GM21390 (cell line): Measurements from ENCODE around the gene MAGI2.
A peak's percentile ranks its signal among the peaks of the same experiment; 100 is the strongest.
"Not testable (repeated sequence)": the region's sequence is repeated elsewhere in the genome, so short reads cannot be mapped to it uniquely, and the experiment has no call there.

Experiments
- ATAC-seq: cut with Tn5 transposase; IDR thresholded peaks from one replicate; pipeline ENCODE4 v1.9.1; 2021; ENCODE audit not compliant: unreplicated experiment

The MAGI2 gene

GRCh38 chr7:78514634-78515033, 938.8 kb downstream of the MAGI2 start:
- no peak for ATAC-seq

- ATAC-seq, result peak; percentile 77
Measured at GRCh38 chr7:78510580-78511188, 942.8 kb downstream of the MAGI2 start.

GRCh38 chr7:78503301-78503700, 950.2 kb downstream of the MAGI2 start:
- ATAC-seq, result not testable (repeated sequence)

- no peak for ATAC-seq
Measured at GRCh38 chr7:78501064-78501463, 952.4 kb downstream of the MAGI2 start.

- no peak for ATAC-seq
Measured at GRCh38 chr7:78499971-78500370, 953.5 kb downstream of the MAGI2 start.

- ATAC-seq, result no peak
Measured at GRCh38 chr7:78499283-78499682, 954.2 kb downstream of the MAGI2 start.

- ATAC-seq, result no peak
Measured at GRCh38 chr7:78497728-78498427, 955.6 kb downstream of the MAGI2 start.

GRCh38 chr7:78496096-78496630, 957.3 kb downstream of the MAGI2 start:
- no peak for ATAC-seq

GRCh38 chr7:78493401-78493800, 960.1 kb downstream of the MAGI2 start:
- no peak for ATAC-seq

- ATAC-seq, result no peak
Measured at GRCh38 chr7:78492146-78492545, 961.3 kb downstream of the MAGI2 start.

- no peak for ATAC-seq
Measured at GRCh38 chr7:78490524-78490923, 962.9 kb downstream of the MAGI2 start.

GRCh38 chr7:78489476-78490240, 963.8 kb downstream of the MAGI2 start:
- ATAC-seq, result no peak

- ATAC-seq, result no peak
Measured at GRCh38 chr7:78487464-78487863, 966.0 kb downstream of the MAGI2 start.

GRCh38 chr7:78479348-78479747, 974.1 kb downstream of the MAGI2 start:
- ATAC-seq, result no peak

- no peak for ATAC-seq
Measured at GRCh38 chr7:78476851-78477405, 976.5 kb downstream of the MAGI2 start.

- no peak for ATAC-seq
Measured at GRCh38 chr7:78473571-78474301, 979.7 kb downstream of the MAGI2 start.

- ATAC-seq, result no peak
Measured at GRCh38 chr7:78473021-78473420, 980.4 kb downstream of the MAGI2 start.

GRCh38 chr7:78472519-78472918, 980.9 kb downstream of the MAGI2 start:
- ATAC-seq, result no peak

GRCh38 chr7:78465894-78466293, 987.6 kb downstream of the MAGI2 start:
- no peak for ATAC-seq

GRCh38 chr7:78463039-78463438, 990.4 kb downstream of the MAGI2 start:
- no peak for ATAC-seq

- no peak for ATAC-seq
Measured at GRCh38 chr7:78450706-78451105, 1002.8 kb downstream of the MAGI2 start.
